CD4-positive, alpha-beta T cell (primary cell): Measurements from ENCODE around the gene IRAK2. TPM values are rescaled to one million over a fixed set of nuclear protein-coding genes. Genes with fewer than 3 reads are reported as not detected.

Experiments
- ATAC-seq: fragments of 200-7000 bp; cut with Tn5 transposase; one replicate; pipeline ENCODE4 v1.10.0; 2022; ENCODE audit warnings: mild to moderate bottlenecking; ENCODE audit not compliant: poor library complexity
- CTCF ChIA-PET: fragments of 350-600 bp; sonication (Branson Sonifier 250); formaldehyde crosslinking; loops from one replicate; lab custom pipeline; 2021; ENCODE audit warnings: antibody characterized with exemption, inconsistent platforms; lab: Charles Lee
- POLR2A ChIA-PET: fragments of 350-600 bp; sonication (Branson Sonifier 250); formaldehyde crosslinking; loops from one replicate; lab custom pipeline; 2021; ENCODE audit warnings: antibody characterized with exemption, inconsistent platforms; lab: Charles Lee
- DNase-seq, 14 experiments: peaks; one replicate each; pipeline ENCODE4 v3.0.0-alpha.2; 2013 to 2020; ENCODE audit warnings: mixed read lengths in 2 of 14
- H3K27ac ChIP-seq, 2 donors: one replicate each; pipeline versions ENCODE4 v1.5.1 to v1.7.0; 2013; ENCODE audit warnings: low read length in 2 of 2, low read depth in 1 of 2, mild to moderate bottlenecking in 1 of 2
- H3K27me3 ChIP-seq, 2 experiments: 1 replicate in 1 of 2; 2 replicates in 1 of 2; pipeline versions ENCODE4 v1.6.1 to v1.7.0; 2013; ENCODE audit warnings: low read length in 2 of 2, control low read depth in 1 of 2, mild to moderate bottlenecking in 1 of 2, moderate library complexity in 1 of 2; ENCODE audit not compliant: insufficient read depth in 2 of 2, control insufficient read depth in 1 of 2
- H3K36me3 ChIP-seq: one replicate; pipeline ENCODE4 v1.6.1; 2013; ENCODE audit warnings: low read length, control low read depth; ENCODE audit not compliant: insufficient read depth
- H3K4me1 ChIP-seq: one replicate; pipeline ENCODE4 v1.6.1; 2013; ENCODE audit warnings: low read length, control low read depth; ENCODE audit not compliant: insufficient read depth
- H3K4me3 ChIP-seq: one replicate; pipeline ENCODE4 v1.5.1; 2013; ENCODE audit warnings: mild to moderate bottlenecking, low read length, moderate library complexity
- H3K9me3 ChIP-seq, 2 experiments: 1 replicate in 1 of 2; 2 replicates in 1 of 2; pipeline versions ENCODE4 v1.6.1 to v1.7.0; 2013; ENCODE audit warnings: low read length in 2 of 2, mild to moderate bottlenecking in 2 of 2, control low read depth in 1 of 2, moderate library complexity in 1 of 2; ENCODE audit not compliant: control insufficient read depth in 1 of 2, insufficient read depth in 1 of 2
- H3K27ac Mint-ChIP-seq: one replicate; pipeline ENCODE4 v1.8.0; 2020; ENCODE audit warnings: mixed read lengths
- H3K27me3 Mint-ChIP-seq: one replicate; pipeline ENCODE4 v1.8.0; 2021; ENCODE audit warnings: mixed read lengths
- H3K36me3 Mint-ChIP-seq: one replicate; pipeline ENCODE4 v1.8.0; 2021; ENCODE audit warnings: low read depth, mixed read lengths
- H3K4me1 Mint-ChIP-seq: one replicate; pipeline ENCODE4 v1.8.0; 2021; ENCODE audit warnings: low read depth, mixed read lengths
- H3K4me3 Mint-ChIP-seq: one replicate; pipeline ENCODE4 v1.8.0; 2020; ENCODE audit warnings: mild to moderate bottlenecking, mixed read lengths
- H3K9me3 Mint-ChIP-seq: one replicate; pipeline ENCODE4 v1.8.0; 2020; ENCODE audit warnings: mixed read lengths
- intact Hi-C, 2 experiments: fragments of 100-400 bp; cut with DNase I in 1 of 2; cut with micrococcal nuclease in 1 of 2; formaldehyde crosslinking; loops; one replicate each; pipeline versions ENCODE4 v1.15.1 to v1.9.0; 2023 to 2025; cut with DNase I, micrococcal nuclease
- polyA plus RNA-seq, 2 donors: library from polyadenylated mRNA; unstranded; fragments of 120-200 nt; gene quantifications; one replicate each; pipeline ENCODE4 v1.2.1, GENCODE V29; 2013
- total RNA-seq, 174 experiments: library from RNA in 2 of 174; stranded (reverse) in 2 of 174; gene quantifications; one replicate each; pipeline ENCODE4 v1.2.3 and lab custom pipeline; 2021 to 2026
- TF ChIP-seq, protein P1 (sequence below): fragments of 200-600 bp; IDR thresholded peaks from one replicate; pipeline ENCODE4 v1.8.0; 2022; ENCODE audit warnings: antibody characterized with exemption, mild to moderate bottlenecking

Gene IRAK2
- total RNA-seq (1 to 10 TPM; 1.4 to 1.6 TPM), total RNA-seq (lab: John Stamatoyannopoulos, UW) (3.0 to 27.5 (median 8.3) reads per million in 172 experiments)
- 3.7 TPM for polyA plus RNA-seq (2013, experiment 1 of 2)
- polyA plus RNA-seq (2013, experiment 2 of 2): 4.4 TPM

DNA sequence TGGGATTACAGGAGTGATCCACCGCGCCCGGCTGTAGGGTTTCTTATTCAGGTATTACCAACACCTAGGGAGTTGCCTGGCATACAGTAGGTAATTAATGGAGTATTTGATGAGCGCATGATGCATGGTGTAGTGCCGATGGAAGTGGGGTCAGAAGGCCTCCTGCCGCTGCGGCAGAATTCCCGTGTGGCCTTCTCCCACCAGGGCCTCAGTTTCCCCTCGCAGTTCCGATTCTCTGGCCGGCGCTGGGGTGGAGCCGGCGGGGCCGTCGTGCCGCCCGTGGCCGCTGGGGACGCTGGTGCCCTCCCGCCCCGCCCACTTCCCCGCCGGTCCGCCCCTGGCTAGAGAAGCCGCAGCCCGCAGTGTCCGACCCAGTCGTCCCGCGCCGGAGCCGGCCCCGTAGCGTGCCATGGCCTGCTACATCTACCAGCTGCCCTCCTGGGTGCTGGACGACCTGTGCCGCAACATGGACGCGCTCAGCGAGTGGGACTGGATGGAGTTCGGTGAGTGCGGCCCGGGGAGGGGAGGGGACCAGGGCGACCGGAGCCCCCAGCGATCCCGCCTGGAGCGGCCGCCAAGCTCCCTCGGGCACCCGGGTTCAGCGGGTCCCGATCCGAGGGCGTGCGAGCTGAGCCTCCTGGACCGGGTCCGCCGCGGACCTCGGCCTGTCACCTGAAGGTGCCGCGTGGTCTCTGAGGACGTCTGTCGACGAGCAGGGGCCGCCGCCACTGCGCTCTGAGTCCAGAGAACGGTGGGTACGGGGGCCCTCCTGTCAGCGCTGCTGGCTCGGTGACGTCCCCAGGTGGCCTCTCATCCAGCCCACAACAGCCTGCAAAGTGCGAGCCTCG is at the start of gene IRAK2:
Gene IRAK2 (plus strand): TSS at position 374 of the 848 bp plus-strand sequence. CDS start 36 bp downstream, at position 410.
- POLR2A ChIA-PET: interaction anchor here (0.9 to 2.4 kb wide), 4 partner anchors 23 to 79 kb away, joined by 3 to 15 read pairs (median 8); partner anchors contain the start of gene VHL

DNA sequence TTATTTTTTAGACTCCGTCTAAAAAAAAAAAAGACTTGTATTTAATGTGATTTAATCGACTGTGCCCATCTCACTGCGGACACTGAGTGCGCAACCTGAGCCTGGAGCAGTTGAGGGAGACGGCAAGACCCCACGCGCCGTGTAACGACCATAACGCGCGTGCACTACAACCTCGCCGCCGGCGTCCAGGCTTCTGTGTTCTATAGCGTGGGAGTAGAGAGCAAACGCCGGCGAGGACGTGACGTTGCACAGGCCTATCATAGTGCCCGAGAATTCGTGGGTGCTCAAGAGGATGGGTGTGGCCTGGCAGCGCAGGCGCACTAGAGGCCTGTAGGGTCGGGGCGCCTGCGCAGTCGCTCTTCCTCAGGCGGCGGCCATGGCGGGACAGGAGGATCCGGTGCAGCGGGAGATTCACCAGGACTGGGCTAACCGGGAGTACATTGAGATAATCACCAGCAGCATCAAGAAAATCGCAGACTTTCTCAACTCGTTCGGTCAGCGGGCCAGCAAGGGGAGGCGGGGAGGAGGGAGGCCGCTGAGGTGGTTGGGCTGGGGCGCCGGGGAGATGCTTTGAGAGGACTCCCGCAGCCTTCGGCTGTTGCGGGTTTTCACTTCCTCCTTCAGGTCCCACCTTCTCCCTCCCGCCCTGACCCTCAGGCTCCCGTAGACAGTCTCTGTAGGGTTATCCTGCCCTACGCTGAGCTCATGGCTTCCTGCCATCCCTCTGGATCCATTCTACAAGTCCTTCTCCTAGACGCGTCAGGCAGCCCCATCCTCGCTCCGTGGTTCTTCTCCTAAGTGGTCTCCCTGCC is 49.2 kb upstream of the IRAK2 start, which contains the start of gene BRK1:
Gene BRK1 (plus strand): TSS at position 350 of the 812 bp plus-strand sequence. CDS start 27 bp downstream, at position 377.
- peak; percentile 83 to 98 (median 92) for DNase-seq
- H3K27me3 Mint-ChIP-seq: no peaks in the 10 kb centered on the region
- peak within 1 kb of the TSS; percentile 88 for H3K27ac Mint-ChIP-seq
- peak within 1 kb of the TSS; percentile 95 for H3K4me3 Mint-ChIP-seq
- H3K4me3 ChIP-seq: peak within 1 kb of the TSS; percentile 98
- TF ChIP-seq, protein P1, sequence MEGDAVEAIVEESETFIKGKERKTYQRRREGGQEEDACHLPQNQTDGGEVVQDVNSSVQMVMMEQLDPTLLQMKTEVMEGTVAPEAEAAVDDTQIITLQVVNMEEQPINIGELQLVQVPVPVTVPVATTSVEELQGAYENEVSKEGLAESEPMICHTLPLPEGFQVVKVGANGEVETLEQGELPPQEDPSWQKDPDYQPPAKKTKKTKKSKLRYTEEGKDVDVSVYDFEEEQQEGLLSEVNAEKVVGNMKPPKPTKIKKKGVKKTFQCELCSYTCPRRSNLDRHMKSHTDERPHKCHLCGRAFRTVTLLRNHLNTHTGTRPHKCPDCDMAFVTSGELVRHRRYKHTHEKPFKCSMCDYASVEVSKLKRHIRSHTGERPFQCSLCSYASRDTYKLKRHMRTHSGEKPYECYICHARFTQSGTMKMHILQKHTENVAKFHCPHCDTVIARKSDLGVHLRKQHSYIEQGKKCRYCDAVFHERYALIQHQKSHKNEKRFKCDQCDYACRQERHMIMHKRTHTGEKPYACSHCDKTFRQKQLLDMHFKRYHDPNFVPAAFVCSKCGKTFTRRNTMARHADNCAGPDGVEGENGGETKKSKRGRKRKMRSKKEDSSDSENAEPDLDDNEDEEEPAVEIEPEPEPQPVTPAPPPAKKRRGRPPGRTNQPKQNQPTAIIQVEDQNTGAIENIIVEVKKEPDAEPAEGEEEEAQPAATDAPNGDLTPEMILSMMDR: no peak
- ATAC-seq: peak; percentile 97
- intact Hi-C loops: loop anchor here (1.0 to 10.0 kb wide), 8 partner anchors 25 to 225 kb away; partner anchors contain the start of genes CRELD1 (in 1 of the 2), FANCD2 (in 1 of the 2), JAGN1 (in 1 of the 2) and SEC13 (in 1 of the 2)
- H3K4me1 ChIP-seq: peaks cover 41% of the 10 kb centered on the region
- POLR2A ChIA-PET: interaction anchor here (0.6 to 2.1 kb wide), 6 partner anchors 26 to 183 kb away, joined by 3 to 7 read pairs (median 4); partner anchors contain the start of genes CRELD1, TATDN2 and VHL
- no peaks in the 10 kb centered on the region for H3K27me3 ChIP-seq
- peaks cover 4% of the 10 kb centered on the region for H3K36me3 ChIP-seq
- H3K9me3 ChIP-seq: no peaks in the 10 kb centered on the region
- peaks cover 36% of the 10 kb centered on the region for H3K4me1 Mint-ChIP-seq
- CTCF ChIA-PET: no interaction called here
- H3K36me3 Mint-ChIP-seq: peaks cover 30% of the 10 kb centered on the region
- H3K9me3 Mint-ChIP-seq: no peaks in the 10 kb centered on the region
- H3K27ac ChIP-seq: peak within 1 kb of the TSS; percentile 64 to 74

More for the DNA sequence above, at the start of gene IRAK2:
- intact Hi-C loops: loop anchor here (1.0 to 5.0 kb wide), 6 partner anchors 22 to 99 kb away; no protein-coding TSS in a partner anchor
- Mint-ChIP-seq H3K4me1 (peaks cover 28% of the 10 kb centered on the region), H3K4me3 (peak within 1 kb of the TSS; percentile 88), H3K27me3 (no peaks in the 10 kb centered on the region), H3K9me3 (peaks cover 7% of the 10 kb centered on the region), H3K36me3 (peaks cover 12% of the 10 kb centered on the region), H3K27ac (peak within 1 kb of the TSS; percentile 12)
- peak in 13 of 14 experiments; percentile 33 to 84 (median 48) for DNase-seq
- H3K36me3 ChIP-seq: no peaks in the 10 kb centered on the region
- peak within 1 kb of the TSS; percentile 72 for H3K4me3 ChIP-seq
- H3K27ac ChIP-seq: peak within 1 kb of the TSS in 1 of 2 donors; percentile 50
- peaks cover 23% of the 10 kb centered on the region for H3K4me1 ChIP-seq
- TF ChIP-seq, protein P1: peak; percentile 95
- peaks cover 5 to 10% of the 10 kb centered on the region in 2 experiments for H3K9me3 ChIP-seq
- CTCF ChIA-PET: interaction anchor here (0.8 to 1.8 kb wide), 6 partner anchors 9 to 118 kb away, joined by 3 to 7 read pairs (median 4); no protein-coding TSS in a partner anchor
- peak; percentile 80 for ATAC-seq
- H3K27me3 ChIP-seq: no peaks in the 10 kb centered on the region
